ENCODE data around the gene NCKAP5.
"Not testable (repeated sequence)": the region's sequence is repeated elsewhere in the genome, so short reads cannot be mapped to it uniquely, and the experiment has no call there.

NCKAP5 gene

DNA sequence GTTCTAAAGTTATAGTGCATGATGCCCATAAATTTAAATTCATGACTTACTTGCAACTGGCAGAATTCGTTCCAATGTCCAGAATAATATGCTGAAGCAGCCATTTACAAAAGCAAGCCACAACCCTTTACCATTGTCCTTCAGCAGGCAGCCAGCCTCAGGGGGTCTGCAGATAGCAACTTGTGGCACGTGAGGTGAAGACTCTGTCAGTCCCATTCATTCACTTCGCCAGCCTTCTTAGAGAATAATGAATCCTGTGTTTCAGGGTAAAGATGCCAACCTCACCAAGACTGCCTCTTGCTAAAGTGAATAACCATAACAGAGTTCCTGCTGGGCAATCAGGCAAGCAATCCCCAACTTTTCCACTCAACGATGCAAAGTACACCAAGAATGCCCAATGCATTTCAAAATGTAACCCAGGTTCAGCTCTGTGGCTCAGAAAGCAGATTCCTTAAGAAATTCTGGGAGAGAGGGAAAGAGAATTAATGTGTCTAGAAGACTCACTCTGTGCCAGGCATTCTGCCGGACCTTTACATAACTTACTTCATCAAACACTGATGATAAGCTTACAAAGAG, 315.4 kb downstream of the NCKAP5 start:
- no peak for DNase-seq

DNA sequence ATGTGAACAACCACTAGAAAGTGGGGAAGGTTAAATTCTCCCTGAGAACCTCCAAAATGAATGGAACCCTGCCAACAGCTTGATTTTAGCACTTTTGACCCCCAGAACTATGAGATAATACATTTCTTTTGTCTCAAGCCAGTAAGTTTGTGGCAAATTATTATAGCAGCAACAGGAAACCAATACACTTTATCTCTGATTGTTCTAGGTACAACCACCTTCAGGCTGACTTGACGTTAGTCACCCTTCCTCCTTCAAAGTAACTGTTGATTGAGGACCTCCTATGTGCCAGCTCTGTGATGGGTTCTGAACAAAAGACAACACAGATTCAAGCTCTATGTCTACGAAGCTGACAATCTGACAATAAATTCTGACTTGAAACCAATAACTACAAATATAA, 318.9 kb downstream of the NCKAP5 start:
- no peak for DNase-seq

DNA sequence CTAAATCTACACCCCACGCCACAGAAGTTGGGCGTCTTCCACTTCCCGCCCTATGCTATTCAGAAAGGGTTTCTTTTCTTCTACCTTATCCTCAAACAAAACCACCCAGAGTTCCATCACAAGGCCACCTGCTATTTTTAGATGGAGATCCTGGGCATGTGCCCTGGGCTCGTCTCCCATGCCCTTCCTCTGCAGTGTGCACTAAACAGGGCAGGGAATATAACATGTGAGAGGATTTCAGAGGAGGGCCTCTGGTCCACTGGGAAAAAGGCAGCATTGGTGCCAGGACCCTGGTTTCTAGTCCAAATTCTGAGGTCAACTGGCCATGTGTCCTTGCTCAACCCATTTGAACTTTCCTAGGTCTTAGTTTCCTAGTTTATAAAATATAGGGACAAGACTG, 320.0 kb downstream of the NCKAP5 start:
- DNase-seq, result no peak

DNA sequence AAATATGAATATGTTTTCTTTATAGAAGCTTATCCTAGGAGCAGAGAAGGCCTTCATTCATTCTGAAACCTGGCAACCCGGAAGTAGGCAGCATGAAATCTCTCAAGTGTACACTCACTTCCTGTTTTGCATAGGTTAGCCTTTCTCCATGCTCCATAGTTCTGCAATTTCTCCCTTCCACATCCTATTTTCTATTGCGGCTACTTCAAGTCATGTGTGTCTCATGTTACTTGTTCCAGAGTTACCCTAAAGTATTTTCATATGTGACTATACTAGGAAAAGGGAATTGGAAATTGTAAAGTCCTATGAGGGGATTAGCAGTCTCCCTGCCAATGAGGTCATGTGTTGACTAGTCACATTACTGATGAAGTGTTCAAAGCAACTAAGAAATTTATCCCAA, 320.6 kb downstream of the NCKAP5 start:
- DNase-seq, result no peak

DNA sequence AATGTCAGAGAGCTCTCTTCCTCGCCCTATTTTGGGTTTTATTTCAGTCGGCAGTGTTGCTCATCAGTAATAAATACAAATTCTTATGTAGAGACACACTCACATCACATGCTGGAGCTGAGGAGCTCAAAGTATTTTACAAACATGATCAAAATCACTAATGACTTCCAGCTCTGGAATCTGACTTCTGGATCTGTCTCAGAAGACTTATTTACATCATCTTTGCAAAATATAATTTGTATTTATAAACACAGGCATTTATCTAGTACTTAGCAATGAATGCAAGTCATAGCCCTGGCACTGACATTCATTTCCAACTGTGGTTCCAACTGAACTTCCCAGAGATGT, 327.1 kb downstream of the NCKAP5 start:
- DNase-seq, result no peak

DNA sequence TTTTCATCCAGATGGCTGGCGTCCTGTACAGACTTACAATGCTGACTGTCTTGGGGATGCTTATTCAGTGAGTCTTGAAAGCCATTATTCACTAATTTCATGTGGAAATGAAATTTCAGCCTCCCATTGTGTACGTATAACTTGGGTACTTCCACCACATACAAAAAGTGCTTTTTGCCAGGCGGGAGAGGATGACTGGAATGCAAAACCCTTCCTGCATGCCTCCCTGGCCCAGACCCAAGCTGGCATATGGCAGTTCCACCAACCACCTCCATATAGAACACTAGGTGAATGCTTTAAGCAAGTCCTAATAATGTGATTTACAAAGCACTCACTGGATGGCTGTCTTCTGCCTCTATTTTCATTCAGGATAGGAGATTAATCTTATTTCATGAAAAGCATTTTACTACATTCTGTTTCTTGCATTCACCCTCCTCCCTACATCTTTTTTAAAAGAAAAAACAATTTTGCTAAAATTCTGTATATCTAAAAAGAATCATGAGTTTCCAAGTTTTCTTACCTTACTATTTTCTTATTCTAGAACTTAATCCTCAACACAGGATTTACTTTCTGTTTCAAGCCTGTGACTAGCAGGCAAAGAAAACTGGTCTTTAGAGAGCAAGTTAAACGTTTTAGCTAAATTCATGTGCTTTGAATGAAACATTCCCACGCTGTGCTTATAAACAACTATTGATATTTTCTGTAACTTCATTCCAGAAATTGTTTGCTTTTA, 327.6 kb downstream of the NCKAP5 start:
- DNase-seq, result no peak

DNA sequence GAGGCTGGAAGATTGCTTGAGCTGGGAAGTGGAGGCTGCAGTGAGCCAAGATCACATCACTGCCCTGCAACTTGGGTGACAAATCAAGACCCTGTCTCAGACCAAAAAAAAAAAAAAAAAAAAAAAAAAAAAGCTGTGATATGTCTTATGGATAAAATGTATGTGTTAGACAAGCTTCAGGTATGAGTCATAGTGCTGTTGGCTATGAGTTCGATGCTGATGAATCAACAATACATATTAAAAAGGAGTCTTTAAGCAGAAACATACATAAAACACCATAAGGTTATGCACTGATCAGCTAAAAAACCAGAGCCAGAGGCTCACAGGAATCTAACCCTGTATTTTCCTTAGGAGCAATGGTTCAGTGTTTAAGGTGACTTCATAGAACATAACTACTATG, 332.3 kb downstream of the NCKAP5 start:
- DNase-seq, result no peak

DNA sequence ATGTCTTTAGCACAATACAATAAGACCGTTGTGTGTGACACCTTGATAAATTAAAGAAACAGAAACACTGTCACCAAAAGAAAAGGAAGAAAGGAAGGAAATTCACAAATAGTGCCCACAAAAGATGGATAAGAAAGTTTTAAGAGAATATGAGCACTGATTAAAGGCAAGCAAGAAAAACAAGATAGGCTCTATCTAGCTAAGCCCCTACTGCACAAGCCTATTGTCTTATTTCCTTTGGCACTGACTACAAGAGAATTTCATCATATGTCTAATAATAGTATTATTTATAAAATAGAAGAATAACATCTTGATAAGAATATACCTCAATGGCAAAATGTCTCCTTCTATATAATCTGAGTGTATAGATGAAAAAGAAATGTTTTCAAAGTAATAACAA, 335.7 kb downstream of the NCKAP5 start:
- no peak for DNase-seq

DNA sequence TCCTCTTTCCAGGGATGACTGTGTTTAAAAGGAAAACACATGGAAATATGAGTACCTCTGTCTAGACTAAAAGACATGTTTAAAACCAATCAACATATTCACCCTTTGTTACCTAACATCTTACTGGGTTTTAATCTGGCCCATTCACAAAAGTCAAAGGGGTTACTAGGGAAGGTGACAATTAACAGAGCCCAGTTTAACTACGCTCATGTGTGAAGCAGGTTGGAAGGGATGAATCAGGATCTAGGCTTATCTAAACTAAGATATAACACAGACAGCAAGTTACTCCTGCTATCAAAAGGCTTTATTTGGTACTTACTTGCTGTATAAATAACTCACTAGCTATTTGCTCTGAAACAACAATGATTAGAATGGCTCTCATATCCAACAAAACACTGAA, 337.0 kb downstream of the NCKAP5 start:
- DNase-seq, result no peak

DNA sequence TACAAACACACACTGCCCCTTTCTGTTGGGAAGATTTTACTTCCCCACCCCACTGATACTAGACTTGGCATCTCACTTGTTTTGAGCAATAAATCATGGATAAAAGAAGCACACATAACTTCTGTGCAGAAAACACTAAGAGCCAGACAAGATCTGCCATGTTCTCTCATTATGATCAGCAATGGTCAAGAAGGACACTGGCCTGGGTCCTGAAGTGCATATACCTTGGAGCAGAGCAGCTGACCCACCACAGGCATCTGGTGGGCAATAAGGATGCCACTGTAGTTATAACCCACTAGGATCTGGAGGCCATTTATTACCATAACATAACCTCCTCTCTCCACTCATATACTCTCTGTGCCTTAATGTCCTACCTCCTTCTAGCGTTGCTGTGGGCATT, 338.3 kb downstream of the NCKAP5 start:
- no peak for DNase-seq

DNA sequence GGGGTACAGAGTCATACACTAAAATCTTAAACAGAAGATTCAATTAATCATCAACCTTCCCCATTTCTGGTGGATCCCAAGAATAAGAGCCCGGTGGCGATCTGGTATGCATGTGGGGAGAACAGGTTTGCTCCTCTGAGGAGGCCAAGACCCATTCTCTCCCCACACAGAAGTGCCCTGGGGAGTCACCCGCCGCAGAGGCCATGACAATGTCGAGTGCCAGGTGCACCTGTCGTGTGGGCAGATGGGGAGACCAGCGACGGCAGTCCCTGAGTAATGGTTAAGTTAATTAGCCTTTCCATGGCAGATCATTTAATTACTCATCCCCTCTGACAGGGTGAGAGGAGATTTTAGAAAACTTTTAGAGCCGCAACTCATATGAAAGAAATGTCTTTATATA, 345.0 kb downstream of the NCKAP5 start:
- no peak for DNase-seq

DNA sequence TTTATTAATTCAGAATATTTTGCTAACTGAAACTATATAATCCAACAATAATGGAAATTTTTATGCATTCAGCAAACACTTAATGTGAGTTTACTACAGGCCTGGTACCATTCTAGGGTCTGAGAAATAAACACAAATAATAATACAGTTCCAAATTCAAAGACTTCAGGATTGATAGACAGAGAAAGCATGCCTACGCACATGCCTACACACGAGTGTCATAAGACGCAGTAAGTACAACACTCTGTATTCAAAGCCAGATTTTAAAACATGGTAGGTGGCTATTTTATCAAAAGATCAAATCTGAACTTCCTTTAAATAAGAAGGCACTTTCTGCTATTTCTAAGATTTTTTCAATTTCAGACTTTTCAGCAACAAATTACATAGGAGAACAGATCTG, 346.9 kb downstream of the NCKAP5 start:
- no peak for DNase-seq

DNA sequence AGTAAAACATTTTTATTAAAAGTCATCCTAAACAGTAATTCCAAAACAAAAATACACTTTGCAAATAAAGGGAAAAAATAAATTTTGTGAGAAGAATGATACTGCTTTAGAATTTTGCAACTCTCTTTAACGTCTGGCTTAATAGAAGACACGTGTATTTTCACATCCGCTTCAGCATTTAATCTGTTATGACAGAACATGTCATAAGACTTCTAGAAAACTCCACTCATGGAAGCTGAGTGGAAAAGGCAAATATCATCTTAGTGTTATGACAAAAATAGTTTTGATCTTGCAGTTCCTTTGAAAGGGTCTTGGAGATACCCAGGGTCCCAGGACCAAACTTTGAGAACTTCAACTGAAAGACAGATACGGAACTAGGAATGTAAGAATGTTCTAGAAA, 350.1 kb downstream of the NCKAP5 start:
- DNase-seq, result no peak

DNA sequence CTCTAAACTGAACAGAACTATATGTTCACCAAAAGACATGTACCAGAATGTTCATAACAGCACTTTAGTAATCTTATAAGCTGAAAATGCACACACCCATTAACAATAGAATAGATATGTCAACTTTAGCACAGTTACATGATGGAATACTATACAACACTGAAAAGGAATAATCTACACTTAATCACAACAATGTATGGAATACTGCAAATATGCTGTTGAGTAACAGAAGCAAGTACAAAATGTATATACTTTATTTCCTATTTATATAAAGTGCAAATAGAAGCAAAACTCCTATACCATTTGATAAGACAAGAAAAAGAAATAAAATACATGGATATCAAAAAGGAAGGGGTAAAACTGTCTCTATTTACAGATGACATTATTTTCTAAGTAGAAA, 352.8 kb downstream of the NCKAP5 start:
- no peak for DNase-seq

DNA sequence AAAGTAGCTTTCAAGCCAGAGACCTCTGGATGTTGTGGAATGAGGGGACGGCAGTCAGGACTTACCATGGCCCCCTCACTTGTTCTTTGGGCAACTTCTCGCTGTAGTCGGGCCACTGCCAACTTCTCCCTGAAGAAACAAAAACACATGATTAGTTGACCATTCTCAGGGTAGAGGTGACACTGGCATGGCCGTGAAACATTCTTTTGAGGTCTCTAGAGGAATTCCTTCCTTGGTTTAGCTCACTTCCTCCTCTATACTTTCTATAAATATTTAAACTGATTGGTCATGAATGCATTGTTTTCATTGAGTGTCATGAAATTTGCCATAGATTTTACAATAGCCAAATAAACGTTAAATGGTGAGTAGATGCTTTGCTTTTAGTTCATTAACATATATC, 354.6 kb downstream of the NCKAP5 start:
- no peak for DNase-seq

DNA sequence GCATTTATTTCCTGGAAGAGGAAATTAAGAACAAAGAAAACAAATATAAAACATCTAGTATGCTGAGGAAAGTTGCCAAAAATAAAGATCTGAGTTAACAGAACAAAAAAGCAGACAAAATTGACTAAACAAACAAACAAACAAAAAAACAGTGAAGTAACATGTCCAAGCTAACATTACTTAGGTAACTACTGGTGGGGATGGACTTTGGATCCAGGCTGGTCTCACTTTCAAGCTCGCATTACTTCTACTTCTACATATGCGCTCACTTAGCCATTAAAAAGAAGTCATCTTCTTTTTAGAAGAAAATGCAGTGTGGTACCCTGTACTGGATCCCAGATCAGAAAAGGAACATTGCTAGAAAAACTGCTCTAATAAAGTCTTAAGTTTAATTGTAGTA, 358.9 kb downstream of the NCKAP5 start:
- no peak for DNase-seq

DNA sequence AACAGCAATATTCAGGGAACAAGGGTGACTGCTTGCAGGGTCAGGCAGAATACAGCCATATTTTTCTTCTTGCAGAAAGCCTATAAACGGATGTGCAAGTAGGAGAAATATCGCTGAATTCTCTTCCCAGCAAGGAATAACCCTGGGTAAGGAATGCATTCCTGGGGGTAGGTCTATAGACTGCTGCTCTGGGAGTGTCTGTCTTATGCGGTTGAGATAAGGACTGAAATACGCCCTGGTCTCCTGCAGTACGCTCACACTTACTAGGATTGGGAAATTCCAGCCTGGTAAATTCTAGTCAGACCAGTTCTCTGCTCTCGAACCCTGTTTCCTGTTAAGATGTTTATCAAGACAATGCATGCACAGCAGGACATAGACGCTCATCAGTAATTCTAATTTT, 361.6 kb downstream of the NCKAP5 start:
- not testable (repeated sequence) for DNase-seq

DNA sequence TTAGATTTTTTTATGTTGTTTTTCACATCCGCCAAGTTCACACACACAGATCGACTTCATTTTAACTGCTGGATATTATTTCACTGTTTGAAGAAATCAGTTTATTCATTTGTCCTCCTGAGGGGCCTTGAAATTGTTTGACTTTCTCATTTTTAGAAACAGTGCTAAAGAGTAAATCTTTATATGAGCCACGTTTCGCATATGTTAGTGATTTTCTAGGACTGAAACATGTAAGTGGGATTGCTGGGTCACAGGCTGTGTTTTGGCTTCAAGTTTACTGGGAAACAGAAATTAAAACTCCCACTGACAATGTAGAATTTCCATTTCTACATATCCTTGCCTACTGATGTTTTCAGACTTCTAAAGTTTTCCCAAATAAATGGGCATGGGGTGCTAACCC, 363.8 kb downstream of the NCKAP5 start:
- DNase-seq, result no peak

DNA sequence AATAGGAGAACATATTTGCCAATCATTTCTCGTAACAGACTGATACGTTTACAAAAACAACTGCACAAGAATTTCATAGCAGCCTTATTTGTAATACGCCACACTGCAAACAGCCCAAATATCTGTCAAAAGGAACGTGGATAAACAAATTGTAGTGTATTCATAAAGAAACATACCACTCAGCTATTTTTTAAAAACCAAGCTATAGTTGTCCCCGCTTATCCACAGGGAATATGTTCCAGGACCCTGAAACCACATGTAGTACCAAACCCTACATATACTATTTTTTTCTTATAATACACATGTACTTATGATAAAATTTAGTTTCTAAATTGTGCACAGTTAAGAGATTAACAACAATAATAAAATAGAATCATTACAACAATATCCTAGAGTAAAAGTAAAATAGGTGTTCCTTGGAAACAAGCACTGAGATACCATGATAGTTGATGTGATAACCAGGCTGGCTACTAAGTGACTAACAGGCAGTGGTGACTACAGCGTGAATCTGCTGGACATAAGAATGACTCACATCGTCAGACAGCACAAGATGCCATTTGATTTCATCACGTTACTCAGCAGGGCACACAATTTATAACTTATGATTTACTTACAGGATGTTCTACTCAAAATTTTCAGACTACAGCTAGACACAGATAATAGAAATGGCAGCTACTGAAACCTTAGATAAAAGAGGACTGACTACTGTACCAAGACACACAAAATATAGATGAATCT, 367.4 kb downstream of the NCKAP5 start:
- DNase-seq, result no peak

DNA sequence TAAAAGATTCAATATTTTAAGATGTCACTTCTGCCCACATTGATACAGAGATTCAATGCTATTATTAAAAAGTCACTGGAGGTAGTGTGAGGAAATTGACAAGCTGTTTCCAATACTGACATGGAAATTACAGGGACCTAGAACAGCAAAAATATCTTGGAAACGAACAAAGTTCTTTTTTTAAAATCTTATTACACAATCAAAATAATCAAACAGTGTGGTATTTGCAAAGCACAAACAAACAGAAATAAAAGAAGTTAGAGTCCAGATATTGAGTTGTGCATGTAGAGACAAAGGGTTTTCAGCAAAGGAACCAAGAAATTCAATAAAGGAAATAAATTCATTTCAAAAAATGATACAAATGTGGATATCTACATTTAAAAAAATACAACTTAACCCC, 369.6 kb downstream of the NCKAP5 start:
- DNase-seq, result no peak

DNA sequence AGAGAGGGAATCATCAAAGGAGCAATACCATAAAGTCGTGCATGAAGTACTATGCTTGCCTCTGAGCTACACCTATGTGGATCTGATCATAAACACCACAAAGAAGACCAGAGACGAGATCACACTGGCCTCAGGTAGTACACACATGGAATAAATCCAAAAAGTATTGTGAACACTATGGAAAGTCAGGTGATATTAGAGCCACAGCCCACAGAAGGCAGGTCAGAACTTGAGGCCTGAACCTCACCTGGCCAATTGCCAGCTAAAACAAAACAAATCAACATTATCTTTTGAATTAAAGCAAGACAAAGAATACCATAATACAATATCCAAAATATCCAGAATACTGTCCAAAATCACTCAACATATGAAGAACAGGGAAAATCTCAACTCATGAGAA, 371.1 kb downstream of the NCKAP5 start:
- no peak for DNase-seq

DNA sequence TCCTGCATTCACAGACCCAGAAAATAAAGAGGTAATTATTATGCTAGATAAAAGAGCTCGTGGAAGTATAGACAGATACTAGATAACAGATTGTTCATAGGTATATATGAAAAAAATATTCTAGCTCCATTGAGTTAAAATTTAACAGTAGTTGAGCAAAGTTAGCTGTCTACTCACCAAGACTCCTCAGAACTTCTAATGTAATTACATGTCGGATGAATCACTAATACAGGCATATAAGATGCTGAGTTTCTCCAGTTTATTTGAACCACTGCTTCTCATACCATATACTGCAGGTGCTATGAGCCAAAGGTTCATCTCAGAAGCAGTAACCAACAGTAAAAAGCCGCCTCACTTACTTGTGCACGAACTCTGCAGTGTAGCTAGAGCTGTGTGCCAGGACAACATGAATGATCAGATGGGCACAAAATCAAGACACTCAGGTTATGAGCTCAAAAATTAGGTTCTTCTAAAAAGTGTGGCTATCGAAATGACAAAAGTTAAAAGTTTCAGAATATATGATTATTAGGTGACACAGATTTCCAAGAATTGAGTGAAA, 373.4 kb downstream of the NCKAP5 start:
- DNase-seq, result no peak

DNA sequence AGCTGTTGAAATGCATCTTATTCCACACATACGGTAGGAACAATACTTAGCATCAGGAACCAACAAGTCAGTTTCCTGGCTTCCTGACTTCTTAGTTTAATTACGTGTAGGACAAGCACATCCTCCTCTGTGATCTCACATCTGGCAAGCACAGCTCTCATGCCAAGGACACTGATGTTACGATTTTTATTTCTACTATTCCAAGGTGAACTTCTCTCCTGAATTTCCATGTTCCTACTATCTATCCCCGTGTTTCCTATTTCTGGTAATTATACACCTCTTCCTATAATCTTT, 374.0 kb downstream of the NCKAP5 start:
- DNase-seq, result no peak

DNA sequence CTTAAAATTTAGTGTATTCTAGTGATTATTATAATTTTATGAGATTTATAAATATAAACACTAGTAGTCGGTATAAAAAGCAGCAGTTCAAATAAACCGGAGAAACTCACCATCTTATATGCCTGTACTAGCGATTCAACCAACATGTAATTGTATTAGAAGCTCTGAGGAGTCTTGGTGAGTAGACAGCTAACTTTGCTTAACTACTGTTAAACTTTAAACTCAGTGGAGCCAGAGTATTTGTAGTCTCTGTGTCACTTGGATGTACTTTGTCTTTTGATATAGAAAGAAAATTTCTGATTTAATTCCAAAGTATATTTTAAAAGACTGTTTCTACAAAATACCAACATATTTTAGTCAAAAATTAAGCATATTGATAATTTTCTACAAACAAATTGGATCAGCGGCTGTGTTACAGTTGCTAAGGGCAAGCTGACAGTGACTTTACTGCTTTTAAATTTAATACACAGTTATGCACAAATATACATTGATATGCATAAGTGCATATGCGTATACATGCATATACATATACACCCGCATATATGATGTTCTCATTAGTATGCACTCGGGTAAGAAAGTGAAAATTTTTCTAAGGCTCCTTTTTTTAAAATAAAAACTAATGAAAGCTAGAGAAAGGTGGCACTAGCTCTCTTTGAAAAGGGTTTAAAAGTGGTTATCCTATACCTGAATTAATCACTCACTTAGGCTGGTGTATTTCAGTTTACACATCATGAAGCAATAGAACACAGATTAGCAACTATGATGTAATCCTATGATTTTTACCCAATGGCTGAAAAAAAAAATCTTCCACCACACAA, 374.5 kb downstream of the NCKAP5 start:
- DNase-seq, result no peak
